ENCODE measurements around the gene EFCAB6. TPM values are rescaled to one million over a fixed set of nuclear protein-coding genes. Genes with fewer than 3 reads are reported as not detected.

The EFCAB6 gene
- total and polyA plus RNA-seq, 3 donors from 2014 or later = 41.3 to 108 (median 81.5) TPM

DNA sequence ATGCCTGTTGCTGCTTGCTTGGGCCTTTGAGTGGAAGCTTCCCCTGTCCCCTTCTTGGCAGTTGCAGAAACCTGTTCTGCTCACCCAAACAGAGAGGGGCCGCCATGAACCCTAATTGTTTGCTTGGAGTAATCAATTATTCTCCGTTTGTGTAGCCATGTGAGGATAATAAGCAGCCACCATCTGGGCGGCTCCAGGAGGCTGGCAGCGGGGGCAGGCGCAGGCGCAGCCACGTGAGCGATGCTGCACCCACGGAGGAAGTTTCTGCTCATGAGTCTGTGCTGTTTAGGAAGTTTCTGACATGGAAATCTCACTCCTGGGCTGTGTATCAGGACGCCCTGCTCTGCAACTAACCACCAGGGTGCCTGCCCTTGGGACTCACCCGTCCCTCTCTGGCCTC lies 310.2 kb downstream of the EFCAB6 start:
- H3K4me1 ChIP-seq = no peaks in the 10 kb centered on the region
- no peak overlapping the region for H3K4me3 ChIP-seq
- H3K27ac ChIP-seq = no peak overlapping the region
- TF ChIP-seq, protein P1, sequence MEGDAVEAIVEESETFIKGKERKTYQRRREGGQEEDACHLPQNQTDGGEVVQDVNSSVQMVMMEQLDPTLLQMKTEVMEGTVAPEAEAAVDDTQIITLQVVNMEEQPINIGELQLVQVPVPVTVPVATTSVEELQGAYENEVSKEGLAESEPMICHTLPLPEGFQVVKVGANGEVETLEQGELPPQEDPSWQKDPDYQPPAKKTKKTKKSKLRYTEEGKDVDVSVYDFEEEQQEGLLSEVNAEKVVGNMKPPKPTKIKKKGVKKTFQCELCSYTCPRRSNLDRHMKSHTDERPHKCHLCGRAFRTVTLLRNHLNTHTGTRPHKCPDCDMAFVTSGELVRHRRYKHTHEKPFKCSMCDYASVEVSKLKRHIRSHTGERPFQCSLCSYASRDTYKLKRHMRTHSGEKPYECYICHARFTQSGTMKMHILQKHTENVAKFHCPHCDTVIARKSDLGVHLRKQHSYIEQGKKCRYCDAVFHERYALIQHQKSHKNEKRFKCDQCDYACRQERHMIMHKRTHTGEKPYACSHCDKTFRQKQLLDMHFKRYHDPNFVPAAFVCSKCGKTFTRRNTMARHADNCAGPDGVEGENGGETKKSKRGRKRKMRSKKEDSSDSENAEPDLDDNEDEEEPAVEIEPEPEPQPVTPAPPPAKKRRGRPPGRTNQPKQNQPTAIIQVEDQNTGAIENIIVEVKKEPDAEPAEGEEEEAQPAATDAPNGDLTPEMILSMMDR (IDR thresholded peaks at IDR 0.05) = no peak
- TF ChIP-seq POLR2A (IDR thresholded peaks at IDR 0.05) = no peak
- DNase-seq = no peak
- H3K36me3 ChIP-seq (ENCODE audit: low read depth, missing control alignments) = no peaks in the 10 kb centered on the region
- H3K9me3 ChIP-seq = no peaks in the 10 kb centered on the region
- no peaks in the 10 kb centered on the region for H3K27me3 ChIP-seq
- intact Hi-C loops (cut with DNase I; ENCODE audit: low total_unique reads) = no loop called here
- WGBS, 2 donors = 84 to 96% methylated on average over 9 to 11 of the region's 11 CpGs

DNA sequence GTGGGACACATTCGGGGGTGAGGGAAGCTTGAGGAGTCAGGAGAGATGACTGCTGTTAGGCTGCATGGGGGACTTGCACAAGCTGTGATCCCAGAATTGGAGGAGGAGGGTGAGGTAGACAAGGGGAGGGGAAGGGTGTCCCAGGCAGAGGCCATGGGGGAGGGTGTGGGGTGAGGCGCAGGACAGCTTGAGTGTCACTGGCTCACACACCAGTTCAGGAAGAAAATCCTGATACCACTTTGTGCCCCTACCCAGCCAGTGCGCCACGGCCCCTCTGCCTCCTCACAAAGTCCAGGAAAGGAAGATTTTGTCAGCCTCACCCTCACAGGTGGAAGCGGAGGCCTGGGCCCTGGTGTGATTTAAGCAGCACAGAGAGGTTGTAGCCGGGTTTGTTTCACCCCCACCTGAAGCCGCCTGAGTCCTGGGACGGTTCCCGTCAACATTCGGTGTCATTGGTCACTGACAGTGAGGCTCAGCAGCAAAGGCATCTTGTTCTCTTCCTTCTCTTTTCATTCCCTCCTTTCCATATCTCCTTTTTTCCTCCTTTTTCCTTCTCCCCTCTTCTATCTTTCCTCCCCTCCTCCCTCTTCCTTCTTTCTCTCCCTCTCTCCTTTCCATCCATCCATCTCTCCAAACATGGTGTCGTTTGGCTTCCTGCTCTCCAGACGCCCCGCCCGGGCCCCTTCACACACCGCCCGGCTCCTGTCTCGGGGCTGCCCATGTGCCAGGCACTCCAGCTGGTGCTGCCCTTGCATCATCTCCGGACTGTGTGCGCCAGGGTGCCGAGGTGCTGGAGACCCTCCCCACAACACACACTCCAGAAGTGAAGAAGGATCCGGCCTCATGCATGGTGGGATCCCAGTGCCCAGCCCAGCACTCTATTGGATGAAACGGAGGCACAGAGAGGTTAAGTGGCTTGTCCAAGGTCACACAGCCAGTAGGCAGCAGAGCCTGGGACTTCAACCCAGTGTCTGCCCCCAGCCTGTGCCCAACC lies 311.0 kb downstream of the EFCAB6 start:
- Histone ChIP-seq H3K9me3 (no peaks in the 10 kb centered on the region), H3K4me3 (no peak overlapping the region), H3K27me3 (no peaks in the 10 kb centered on the region), H3K36me3 (ENCODE audit: low read depth, missing control alignments) (no peaks in the 10 kb centered on the region), H3K4me1 (no peaks in the 10 kb centered on the region), H3K27ac (no peak overlapping the region)
- 84 to 88% methylated on average over 21 to 22 of the region's 22 CpGs for WGBS, 2 donors
- intact Hi-C loops (cut with DNase I; ENCODE audit: low total_unique reads) = no loop called here
- DNase-seq = no peak
- no peak for TF ChIP-seq POLR2A (IDR thresholded peaks at IDR 0.05)
- TF ChIP-seq, protein P1 (IDR thresholded peaks at IDR 0.05) = no peak

DNA sequence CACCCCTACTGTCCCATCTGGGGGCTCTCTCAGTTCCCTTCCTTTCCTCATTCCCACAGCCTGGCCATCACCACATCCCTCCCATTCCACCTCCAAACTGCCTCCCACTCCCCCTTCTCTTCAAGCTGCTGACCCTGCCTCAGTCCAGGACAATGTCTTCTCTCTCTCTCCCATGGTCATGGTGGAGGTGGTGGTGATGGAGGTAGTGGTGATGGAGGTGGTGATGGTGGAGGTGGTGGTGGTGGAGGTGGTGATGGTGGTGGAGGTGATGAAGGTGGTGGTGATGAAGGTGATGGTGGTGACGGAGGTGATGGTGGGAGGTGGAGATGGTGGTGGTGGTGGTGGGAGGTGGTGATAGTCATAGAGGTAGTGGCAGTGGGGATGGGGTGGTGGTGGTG lies 313.2 kb downstream of the EFCAB6 start:
- Histone ChIP-seq H3K9me3 (no peaks in the 10 kb centered on the region), H3K4me3 (no peak overlapping the region), H3K27me3 (no peaks in the 10 kb centered on the region), H3K4me1 (no peaks in the 10 kb centered on the region), H3K36me3 (ENCODE audit: low read depth, missing control alignments) (no peaks in the 10 kb centered on the region), H3K27ac (no peak overlapping the region)
- TF ChIP-seq, protein P1 (IDR thresholded peaks at IDR 0.05) = no peak
- TF ChIP-seq POLR2A (IDR thresholded peaks at IDR 0.05) = no peak
- 94 to 100% methylated on average over 1 of the region's 1 CpG for WGBS, 2 donors
- DNase-seq = no peak
- intact Hi-C loops (cut with DNase I; ENCODE audit: low total_unique reads) = no loop called here

DNA sequence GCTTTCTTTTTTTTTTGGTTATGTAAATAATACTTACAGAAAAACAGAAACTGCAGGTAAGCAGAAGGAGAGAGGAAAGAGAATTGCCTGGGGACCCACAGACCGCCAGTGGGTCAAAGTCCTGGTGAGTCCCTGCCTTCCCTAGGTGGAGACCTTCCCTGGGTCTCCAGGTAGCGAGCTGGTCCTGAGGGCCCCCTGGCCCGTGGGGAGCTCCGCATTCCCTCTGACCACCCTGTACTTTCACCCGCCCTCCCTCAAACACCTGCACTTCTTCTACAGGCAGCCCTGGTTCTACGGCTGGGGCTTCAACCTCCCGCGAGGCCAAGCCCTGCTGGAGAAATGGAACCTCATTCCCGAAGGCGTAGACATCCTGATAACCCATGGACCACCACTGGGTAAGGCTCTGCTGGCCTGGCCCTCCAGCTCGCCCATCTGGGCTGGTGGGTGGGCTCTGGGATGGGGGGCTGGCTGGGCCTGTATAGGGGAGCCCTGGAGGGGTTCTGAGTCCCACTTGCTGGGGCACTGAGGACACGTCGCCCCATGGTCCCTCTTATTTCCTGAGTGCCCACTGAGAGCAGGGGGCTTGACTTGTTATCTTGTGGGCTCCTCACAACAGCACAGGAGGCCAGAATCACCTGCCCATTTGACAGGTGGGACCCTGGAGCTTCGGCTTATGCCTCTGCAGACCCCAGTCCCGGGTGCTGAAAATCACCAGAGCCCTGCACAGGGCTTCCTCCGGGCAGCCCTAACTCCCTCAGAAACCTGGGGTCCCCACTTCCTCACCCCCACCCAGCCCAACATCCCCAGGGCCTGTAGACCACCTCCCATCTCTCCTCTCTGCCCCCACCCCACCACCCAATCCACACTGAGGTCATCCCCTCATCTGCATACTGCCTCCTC lies 313.9 kb downstream of the EFCAB6 start:
- intact Hi-C loops (cut with DNase I; ENCODE audit: low total_unique reads) = no loop called here
- TF ChIP-seq POLR2A (IDR thresholded peaks at IDR 0.05) = no peak
- TF ChIP-seq, protein P1 (IDR thresholded peaks at IDR 0.05) = no peak
- 93 to 97% methylated on average over 15 to 16 of the region's 16 CpGs for WGBS, 2 donors
- H3K27ac ChIP-seq = no peak overlapping the region
- H3K27me3 ChIP-seq = no peaks in the 10 kb centered on the region
- H3K36me3 ChIP-seq (ENCODE audit: low read depth, missing control alignments) = no peaks in the 10 kb centered on the region
- DNase-seq = no peak
- H3K4me3 ChIP-seq = no peak overlapping the region
- H3K4me1 ChIP-seq = no peaks in the 10 kb centered on the region
- no peaks in the 10 kb centered on the region for H3K9me3 ChIP-seq
